ENCODE measurements around the gene ASTL.

ASTL gene

DNA sequence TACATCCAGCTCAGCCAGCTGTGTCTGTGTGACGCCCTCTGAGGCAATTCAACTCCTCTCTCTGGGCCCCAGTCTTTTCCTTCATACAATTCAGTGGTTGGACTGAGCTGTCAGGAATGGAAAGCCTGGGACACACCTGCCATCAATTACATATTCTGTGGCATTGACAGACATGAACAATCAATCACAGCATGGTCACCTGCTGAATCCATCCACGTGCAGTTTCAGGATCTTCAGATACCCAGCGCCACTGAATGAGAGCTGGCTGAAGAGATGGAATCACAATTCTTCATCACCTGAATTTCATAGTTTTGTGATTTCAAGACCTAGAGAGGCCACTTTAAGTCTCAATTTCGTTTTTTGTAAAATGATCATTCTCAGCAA is 27.1 kb downstream of the ASTL start:
- DNase-seq: no peak

DNA sequence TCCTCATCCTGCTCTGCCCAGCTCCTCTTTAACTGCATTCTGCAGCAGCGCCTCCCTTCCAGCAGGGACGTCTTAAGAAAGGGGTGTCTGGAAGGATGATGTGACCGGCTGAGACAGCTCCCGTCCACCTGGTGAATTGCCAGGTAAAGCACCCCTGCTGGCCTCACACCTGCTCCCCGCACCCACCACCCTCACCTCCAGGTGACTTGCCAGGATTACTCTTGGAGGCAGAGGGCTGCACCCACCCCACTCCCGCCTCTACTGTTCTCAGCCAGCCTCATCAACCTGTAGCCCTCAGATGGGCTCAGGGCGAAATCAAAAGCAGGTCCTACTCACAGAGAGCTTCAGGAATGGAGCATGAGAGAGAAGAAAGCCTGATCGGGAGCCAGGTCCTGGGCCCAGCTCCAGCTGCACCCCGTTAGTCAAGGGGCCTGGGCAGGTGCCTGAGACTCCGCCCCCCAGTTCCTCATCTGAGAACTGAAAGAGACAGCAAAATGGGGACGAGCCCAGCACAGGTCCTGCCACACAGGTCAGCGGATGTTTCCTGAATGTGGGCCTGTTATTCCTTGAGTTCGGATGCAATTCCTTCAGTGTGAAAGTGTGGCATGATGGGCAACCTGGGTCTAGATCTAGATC is 27.6 kb downstream of the ASTL start:
- no peak for DNase-seq

DNA sequence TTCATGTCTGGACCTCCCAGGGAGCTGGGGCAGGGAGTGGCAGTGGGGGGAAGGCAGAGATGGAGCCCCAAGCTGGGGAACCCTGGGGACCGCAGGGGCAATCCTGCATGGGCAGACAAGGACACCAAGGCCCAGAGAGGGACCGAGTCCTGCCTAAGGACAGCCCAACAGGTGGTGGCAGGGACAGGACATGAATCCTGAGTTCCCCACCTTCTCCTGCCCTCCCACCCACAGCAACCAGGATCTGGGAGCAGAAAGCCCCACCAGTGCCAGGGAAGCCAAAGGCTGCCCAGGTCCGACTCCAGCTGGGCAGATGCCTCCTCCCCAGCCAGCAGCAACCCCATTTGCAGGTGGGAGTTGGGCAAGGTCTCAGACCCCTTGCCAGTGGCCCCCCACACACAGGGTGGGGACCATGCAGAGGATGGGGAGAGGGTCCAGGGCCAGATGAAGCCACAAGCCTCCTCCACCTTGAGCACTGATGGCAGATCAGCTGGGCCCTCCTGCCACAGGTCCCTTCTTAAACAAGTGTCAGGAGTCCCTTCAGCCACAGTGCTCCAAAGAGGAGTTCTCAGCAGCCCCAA is 28.3 kb downstream of the ASTL start:
- DNase-seq: no peak

DNA sequence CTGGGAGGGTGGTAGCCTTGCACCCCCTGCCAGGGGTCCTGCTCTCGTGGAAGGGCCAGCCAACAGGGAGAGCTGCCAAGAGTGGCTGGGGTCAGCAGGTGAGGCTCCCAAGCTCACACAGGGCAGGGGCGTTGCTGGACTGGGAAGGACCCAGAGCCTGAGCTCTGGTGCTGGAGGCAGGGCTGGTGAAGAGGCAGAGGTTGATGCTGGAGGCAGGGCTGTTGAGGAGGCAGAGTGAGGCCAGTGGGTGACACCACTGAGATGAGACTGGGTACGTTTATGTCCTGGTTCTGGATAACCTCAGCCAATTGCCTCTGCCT is 29.0 kb downstream of the ASTL start:
- no peak for DNase-seq

DNA sequence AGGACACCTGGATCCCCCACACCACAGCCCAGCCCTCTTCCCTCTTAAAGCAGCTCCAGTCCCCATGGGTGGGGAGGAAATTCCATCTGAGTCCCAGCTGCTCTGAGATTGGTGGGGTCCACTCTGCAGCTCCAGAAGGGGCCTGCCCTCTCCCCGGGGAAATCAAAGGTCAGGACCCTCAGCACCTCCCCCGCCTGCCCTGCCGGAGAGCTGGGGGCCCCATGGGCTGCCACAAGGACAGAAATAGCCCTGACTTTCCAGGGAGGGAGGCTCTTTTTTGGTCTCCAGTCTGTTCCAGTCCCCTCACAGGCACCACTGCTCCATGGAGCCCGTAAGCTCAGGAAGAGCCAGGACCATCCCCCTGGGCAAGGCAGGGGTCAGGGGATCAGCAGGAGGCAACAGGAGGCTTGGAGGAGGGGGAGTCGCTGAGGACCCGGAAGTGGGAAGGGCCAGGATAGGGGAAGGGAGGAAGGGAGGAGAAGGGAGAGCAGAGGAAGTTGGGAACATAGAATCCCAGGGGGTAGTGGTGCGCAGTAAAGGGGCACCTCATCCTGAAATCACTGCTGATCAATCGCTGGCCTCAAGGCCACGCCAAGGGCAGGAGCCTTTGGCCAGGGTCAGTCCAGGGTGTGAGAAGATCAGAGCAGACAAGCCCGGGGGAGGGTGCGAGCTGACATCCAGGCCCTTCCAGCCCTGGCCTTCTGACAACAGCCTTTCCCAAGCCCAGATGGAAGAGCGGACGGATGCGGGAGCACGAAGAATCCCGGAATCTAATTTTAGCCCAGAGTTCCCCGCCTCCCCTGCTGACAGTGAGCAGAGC is 29.6 kb downstream of the ASTL start:
- DNase-seq: no peak

DNA sequence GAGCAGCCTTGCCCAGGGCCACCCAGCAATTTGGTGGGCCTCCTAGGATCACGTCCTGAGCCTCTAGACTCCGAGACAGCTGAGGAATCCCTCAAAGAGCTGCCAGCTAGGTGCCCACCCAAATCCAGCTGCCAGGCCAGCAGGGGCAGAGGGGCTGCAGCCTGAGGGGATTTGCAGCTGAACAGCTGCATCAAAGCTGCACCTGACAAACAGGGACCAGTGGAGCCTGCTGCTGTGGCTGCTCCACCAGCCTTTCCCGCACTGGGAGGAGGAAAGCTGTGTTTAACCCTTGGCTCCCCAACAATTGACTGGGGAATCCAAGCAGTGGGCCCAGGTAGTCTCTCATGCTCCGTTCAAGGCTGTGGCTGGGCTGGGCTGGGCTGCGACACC is 30.2 kb downstream of the ASTL start:
- DNase-seq: no peak

DNA sequence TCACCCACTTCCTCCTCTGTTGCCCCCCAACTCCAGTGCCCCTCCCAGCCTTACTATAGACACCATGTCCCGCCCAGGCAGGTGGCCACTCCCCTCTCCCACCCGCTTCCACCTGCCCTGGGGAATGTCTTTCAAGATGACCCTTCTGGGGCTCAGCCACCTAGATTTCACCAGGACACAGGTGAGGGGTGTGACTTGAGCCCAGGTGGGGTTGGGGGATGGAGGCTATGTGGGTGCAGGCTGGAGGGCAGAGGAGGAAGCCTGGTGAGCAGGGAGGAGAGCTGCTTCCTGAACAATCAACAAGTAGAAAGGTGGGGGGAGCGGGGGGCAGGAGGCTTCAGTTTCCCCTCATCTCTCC is 30.6 kb downstream of the ASTL start:
- DNase-seq: no peak

DNA sequence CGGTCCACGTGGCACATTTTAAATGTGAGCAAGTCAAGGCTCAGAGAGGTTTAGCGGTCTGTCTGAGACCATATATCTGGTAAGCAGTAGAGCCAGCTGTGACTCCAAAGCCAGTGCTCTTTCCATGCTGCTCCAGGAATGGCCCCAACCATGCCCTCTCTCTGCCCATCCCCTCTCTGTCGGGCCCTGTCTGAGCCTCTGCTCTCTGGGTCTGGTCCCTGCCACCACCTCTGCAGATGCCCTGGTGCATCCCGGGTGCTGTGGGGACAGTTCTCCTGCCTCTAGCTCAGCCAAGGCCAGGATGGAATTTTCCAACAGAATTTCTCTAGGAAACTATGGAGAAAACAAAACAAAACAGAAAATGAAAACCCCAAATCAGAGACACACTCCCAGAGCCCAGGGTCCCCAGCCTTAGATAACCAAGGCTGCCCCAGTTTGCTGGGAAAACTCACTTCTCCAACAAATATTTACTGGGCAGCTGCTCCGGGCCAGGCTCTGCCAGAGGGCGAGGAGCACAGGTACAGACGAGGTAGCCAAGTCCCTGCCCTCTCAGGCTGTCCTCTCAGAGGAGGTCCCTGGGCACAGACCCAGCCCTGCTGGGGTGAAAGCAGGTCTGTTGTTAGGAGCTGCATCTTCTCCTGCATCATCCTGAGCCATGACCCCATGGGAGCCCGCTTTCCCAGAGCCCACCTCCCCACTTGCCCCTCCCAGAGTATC is 31.2 kb downstream of the ASTL start:
- DNase-seq: no peak

DNA sequence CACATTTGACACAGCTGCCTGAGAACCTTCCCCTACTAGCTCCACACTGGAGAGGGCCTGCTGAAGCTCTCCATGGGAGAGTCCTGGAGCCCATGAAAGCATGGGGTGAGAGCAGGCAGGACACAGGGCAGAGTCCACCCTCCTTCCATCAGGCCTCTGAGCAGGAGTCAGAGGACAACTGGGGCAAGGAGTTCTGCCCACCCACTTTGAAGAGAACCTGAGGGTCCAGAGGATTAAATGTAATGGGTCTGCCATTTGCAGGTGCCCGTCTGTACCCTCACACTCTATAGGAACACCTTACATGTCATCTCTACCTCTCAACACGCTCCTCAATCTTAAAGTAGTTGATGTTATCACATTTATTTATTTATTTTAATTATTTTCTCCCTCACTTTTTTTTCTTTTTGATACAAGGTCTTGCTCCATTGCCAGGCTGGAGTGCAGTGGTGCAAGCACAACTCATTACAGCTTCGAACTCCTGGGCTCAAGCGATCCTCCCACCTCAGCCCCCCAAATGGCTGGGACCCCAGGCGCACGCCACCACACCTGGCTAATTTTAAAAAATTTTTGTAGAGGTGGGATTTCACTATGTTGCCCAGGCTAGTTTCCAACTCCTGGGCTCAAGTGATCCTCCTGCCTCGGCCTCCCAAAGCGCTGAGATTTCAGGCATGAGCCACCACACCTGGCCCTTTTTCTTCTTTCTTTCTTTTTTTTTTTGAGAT is 32.1 kb downstream of the ASTL start:
- DNase-seq: no peak

DNA sequence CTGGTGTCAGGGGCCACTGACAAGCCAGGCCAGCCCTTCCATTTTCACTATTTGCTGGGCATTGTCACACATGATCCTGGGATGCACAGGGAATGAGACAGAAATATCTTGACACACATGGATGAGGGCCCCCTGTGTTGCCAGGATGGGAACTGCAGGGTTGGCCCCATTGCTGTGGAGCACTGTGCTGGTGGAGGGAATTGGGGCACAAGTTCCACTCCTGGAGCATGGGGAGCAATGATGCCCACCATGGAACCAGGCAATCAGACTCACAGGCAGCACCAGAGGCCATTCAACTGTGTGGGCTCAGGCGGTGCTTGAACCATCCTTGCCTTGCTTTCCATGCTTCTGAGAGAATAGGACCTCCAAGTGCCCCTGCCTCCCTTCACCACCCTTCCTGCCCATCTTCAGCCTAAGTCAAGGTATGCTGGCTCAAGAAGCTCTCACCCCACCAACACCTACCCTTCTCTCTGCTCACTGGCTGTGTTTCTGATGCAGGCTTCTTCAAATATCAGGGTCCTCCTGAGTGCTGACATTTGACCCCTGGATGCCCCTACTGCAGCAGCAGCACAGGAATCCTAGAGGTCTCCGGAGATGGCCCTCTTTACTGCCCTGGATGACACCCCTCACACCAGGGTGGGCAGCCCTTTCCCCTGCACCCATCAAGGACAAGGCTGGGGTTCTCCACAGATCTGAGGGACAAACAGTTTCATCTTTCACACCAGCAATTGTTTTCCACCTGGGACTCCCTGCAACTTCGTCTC is 33.0 kb downstream of the ASTL start:
- no peak for DNase-seq

DNA sequence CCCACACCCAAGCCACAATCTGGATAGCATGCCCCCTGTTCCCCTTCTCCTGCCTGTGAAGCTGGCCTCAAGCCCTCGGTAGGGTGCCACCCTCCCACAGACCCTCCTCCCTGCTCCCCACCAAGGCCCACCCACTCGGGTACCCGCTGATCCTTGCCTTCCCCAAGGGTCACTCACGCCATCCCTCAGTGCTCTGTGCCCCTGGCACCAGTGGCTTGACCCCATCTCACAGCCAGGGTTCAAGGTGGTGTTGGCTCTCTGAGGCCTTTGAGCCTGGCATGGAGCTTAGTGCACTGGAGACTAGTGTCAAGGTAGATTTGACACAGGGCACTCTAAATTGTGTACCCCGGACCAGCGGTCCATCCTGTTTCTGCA is 33.8 kb downstream of the ASTL start:
- peak; percentile 4 for DNase-seq

DNA sequence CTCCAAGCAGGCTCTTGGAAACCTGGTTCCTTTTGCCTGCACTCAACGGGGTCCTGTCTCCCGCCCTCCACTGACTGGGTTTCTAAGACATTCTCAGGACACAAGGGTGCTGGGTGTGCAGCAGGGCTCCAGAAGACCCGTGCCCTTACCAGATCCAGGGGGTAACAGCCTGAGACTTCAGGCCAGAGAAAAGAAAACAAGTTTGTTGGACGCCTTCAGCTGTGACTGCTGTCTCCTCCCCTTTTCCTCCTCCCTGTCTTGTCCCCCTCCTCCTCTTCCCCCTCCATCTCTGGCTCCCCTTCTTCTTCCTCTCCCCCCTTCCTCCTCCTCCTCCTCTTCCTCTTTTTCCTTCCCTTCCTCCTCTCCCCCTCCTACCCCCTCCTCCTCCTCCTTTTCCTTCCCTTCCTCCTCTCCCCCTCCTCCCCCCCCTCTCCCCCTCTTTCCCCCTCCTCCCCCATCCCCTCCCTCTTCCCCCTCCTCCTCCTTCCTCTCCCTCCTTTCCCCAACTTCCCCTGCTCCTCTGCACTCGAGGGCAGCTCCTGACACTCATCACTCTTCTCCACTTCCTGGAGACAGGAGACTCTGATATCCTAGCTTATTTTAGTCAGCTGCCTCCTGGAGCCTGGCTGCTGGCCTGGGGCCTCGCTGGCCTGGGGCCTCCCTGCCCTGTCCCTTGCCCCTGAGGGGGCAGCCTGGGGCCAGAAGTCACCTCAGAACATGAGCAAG is 34.4 kb downstream of the ASTL start:
- DNase-seq: no peak

DNA sequence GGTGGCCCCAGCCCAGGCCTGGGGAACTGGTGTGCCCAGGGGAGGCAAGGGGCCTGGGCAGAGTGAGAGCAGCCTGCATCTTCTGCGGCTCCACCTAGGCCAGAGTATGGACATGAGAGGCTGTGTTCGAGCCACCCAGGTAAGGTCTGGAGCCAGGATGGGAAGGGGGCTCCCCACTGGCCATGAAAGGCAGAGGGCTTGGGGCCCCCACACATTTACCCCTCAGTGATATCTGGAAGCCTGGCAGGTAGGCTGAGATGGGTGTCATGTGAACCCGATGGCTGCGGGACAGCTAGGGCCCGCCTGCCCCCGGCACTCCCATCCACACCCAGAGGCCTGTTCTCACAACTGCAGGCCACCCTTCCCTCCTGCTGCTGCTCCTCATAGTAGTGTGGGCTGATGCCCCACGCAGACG is 35.1 kb downstream of the ASTL start:
- DNase-seq: peak; percentile 5

DNA sequence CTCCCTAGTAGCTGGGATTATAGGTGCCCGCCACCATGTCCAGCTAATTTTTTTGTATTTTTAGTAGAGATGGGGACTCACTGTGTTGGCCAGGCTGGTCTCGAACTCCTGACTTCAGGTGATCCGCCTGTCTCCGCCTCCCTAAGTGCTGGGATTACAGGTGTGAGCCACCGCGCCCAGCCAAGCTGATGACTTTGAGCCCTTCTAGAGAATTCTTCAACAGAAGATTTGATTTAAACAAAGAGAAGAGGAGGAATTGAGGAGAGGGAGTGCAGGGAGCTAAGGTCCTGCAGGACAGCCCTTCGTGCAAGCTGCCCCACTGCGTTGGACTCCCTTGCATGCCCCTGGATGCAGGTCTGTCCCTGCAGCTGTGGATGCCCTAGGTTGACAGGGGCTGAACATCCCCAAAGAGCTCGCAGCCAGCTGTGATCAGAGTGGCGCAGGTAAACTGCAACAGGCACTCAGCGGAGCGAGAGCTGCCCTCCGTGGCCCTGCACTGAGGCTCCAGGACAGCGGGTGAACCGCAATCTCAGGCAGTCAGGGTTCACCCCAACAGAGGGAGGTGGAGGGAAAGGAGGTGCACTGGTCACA is 35.6 kb downstream of the ASTL start:
- peak; percentile 6 for DNase-seq

DNA sequence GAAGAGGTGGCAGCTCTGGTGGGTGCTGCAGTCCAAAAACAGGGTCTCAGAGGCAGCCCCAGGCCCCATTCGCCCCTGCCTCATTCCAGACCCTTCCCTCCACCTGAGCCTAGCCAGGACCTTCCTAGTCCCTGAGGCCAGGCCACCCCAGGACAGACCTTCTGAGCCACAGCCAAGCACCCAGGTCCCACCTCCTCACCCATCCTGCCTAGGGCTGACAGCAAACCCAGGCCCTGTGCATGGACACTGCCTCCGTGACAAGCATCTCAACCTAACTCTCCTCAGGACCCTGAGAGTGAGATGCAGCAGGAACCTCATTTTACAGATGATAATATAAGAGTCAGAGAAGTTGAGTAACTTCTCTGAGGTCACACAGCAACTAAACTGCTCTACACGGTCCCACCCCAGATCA is 37.4 kb downstream of the ASTL start:
- no peak for DNase-seq

DNA sequence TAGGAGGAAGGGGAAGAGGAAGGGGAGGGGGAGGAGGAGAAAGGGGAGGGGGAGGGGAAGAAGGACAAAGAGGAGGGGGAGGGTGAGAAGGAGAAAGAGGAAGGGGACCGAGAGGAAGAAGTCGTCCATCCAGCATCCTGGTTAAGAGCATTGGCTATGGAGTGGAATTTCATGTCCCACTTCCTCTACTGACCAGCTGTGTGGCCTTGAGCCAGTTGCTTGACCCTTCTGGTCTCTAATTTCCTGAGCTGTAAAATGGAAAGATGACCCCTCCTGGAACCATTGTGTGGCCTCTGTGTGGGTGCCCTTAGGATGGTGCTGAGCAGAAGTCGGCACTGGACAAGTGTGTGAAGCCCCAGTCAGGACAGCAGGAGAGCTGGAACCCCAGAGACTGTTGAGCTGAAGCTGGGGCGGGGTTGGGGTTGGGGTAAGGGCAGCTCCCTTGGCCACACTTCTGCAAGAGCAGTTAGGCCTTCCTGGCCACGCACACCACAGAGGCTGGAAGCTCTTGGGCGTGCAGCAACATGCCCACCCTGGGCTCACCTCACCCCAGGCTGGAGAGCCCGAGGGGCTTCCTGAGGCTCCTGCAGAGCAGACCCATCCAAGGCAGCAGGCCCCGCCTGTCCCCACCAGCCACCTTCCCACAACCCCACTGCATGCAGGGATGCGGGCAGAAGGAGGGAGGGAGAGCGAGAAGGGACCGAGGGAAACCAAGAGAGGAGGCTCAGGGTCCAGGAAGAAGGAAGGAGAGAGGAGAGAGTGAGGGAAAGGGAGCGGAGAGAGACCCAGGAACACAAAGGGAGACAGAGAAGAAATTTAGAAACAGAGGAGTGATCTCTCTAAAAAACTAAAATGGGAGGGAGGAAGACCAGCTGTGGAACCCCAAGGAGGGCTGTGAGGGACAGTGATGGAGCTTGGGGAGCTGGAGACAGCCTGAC is 38.2 kb downstream of the ASTL start:
- no peak for DNase-seq

DNA sequence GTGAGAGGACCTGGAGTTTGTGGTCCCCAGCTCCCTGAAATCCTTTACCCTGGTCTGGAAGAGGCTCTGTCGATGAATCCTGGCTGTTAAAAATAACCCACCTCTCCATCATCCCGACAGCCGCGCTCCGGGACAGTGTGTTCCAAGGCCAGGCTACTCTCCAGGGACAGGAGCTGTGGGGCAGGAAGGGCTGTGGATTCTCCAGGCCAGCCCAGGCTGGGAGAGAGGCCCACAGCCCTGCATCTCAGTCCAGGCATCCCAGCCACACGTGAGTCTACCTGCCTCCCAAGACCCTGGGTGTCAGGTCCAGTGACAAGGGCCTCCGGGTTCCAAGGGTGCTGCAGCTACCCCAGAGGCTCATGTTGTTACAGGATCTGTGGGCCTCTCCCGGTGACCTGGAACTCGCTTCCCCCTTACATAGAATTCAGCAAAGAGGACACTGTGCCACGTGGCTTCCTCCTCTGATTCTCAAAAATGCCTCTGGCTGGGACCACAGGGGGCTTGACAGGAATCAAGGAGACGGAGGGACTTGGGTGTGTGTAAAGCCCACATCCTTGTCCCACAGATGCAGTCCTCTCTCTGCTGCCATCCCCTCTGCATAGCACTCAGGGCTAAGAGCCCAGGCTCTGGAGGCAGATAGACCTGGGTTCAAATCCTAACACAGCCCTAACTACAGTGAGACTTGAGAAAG is 39.3 kb downstream of the ASTL start:
- peak; percentile 4 for DNase-seq

DNA sequence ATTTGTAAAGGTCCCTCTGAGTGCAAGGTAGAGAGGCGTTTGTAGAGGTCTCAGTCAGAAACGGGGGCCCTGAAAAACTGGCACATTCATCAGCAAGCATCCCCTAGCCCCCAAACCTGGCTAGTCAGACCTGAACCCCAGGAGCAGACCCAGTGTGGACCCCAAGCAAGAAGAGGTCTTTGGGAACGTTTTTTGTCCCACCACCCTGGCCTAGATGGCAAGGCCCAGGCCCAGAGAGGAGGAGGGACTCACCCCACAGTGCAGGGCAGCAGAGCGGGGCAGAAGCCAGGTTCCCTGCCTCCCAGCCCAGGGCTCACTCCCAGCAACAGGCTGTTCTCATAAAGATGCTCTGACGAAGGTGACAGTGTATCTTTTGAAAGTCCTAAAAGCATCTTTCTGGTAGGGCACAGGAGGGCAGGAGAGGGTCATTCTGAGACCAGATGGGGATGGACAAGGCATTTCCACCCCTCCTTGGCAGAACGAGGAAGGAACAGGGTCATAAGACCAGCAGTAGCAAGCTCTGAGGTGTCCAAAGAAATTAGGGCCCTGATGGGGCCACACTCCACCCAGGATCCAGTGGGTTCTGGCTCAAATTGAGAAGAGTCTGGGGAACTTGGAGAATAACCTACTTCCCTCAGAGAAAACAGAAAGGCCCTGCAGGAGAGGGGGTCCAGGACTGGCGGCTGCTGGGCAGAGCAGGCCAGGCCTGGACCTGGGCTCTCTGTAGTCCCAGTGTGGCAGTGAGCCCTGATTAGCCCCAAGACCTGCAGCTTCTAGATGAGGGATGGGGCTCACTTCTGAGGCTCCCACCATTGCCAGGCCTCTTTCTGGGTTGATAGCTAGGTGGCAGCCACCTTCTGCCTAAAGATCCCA is 40.1 kb downstream of the ASTL start:
- DNase-seq: peak; percentile 5

DNA sequence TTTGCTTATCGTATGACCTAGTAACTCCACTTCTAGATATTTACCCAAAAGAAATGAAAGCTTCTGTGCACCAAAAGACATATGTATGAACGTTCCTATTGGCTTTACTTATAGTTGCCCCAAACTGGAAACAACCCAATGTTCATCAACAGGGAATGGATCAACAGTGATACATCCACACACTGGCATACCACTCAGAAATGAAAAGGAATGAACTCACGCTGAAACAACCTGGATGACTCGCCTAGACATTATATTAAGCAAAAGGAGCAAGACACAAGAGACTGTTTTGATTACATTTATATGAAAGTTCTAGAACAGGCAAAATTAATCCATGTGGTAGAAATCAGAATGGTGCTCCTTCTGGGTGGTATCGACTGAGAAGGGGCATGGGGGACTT is 40.9 kb downstream of the ASTL start:
- no peak for DNase-seq

All from activated CD4-positive, alpha-beta T cell treated with anti-CD3 and anti-CD28 coated beads for 1 hour (primary cell).